Breast epithelium (tissue), 3 donors: ENCODE results near the gene KCTD15.

Experiments used
- POLR2A ChIP-seq: fragments of 450-650 bp; IDR thresholded peaks from one replicate; pipeline ENCODE4 v1.6.1; 2016; ENCODE audit warnings: antibody characterized with exemption, mild to moderate bottlenecking, moderate library complexity
- POLR2AphosphoS5 ChIP-seq, 3 donors: sonication (generic); formaldehyde crosslinking; IDR thresholded peaks; one replicate each; pipeline ENCODE4 v1.6.1; 2017; ENCODE audit warnings: antibody characterized with exemption in 3 of 3
- TF ChIP-seq, protein P1 (sequence below), 3 donors: fragments of 450-650 bp; IDR thresholded peaks; one replicate each; pipeline ENCODE4 v1.5.1; 2016 to 2017; ENCODE audit warnings: antibody characterized with exemption in 3 of 3, mild to moderate bottlenecking in 3 of 3, moderate library complexity in 3 of 3

DNA sequence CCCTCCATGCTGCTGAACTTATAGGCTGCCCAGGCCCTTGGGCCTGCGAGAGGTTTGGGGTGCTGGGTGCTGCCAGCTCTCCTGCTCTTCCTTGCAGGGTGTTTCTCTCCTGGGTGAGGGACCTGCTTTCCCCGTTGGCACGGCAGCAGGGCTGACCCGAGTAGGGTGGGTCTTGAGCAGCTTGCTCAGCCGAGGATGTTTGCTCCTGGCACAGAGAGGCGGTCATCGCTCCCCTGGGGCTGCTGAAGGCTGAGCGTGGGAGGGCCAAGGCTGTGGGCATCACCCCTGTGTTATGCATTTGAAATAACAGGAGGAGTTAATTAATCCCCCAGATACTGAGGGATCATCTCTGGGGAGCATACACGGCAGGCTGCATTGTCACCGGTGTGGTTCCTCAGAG, 5.3 kb downstream of the KCTD15 start:
- TF ChIP-seq POLR2A (no peak), POLR2AphosphoS5 (IDR thresholded peaks at IDR 0.05) (no peak)
- TF ChIP-seq, protein P1, sequence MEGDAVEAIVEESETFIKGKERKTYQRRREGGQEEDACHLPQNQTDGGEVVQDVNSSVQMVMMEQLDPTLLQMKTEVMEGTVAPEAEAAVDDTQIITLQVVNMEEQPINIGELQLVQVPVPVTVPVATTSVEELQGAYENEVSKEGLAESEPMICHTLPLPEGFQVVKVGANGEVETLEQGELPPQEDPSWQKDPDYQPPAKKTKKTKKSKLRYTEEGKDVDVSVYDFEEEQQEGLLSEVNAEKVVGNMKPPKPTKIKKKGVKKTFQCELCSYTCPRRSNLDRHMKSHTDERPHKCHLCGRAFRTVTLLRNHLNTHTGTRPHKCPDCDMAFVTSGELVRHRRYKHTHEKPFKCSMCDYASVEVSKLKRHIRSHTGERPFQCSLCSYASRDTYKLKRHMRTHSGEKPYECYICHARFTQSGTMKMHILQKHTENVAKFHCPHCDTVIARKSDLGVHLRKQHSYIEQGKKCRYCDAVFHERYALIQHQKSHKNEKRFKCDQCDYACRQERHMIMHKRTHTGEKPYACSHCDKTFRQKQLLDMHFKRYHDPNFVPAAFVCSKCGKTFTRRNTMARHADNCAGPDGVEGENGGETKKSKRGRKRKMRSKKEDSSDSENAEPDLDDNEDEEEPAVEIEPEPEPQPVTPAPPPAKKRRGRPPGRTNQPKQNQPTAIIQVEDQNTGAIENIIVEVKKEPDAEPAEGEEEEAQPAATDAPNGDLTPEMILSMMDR (IDR thresholded peaks at IDR 0.05), result no peak
